Heart right ventricle (tissue), 16 donors: ENCODE measurements around the gene CHMP5. TPM values are rescaled to one million over a fixed set of nuclear protein-coding genes. Genes with fewer than 3 reads are reported as not detected.

Experiments used
- ATAC-seq, 8 donors: fragments of 200-7000 bp; cut with Tn5 transposase; one replicate each; pipeline ENCODE4 v1.9.1; 2020; ENCODE audit warnings: mild to moderate bottlenecking in 8 of 8, moderate library complexity in 8 of 8, moderate number of reproducible peaks in 1 of 8
- DNase-seq, 2 donors: peaks; one replicate each; pipeline ENCODE4 v3.0.0-alpha.2; 2020
- H3K27ac ChIP-seq, 10 donors: fragments of 200-600 bp; sonication (generic) in 2 of 10; one replicate each; pipeline versions ENCODE4 v1.5.0 to v1.8.0; 2020 to 2022; ENCODE audit warnings: mild to moderate bottlenecking in 3 of 10
- H3K27me3 ChIP-seq, 7 donors: fragments of 200-600 bp; one replicate each; pipeline ENCODE4 v1.8.0; 2021 to 2022; ENCODE audit warnings: mild to moderate bottlenecking in 2 of 7
- H3K36me3 ChIP-seq, 9 donors: fragments of 200-600 bp; sonication (generic) in 1 of 9; one replicate each; pipeline versions ENCODE4 v1.5.0 to v1.8.0; 2020 to 2022; ENCODE audit warnings: mild to moderate bottlenecking in 2 of 9
- H3K4me1 ChIP-seq, 9 donors: fragments of 200-600 bp; sonication (generic) in 1 of 9; one replicate each; pipeline versions ENCODE4 v1.5.0 to v1.8.0; 2020 to 2022; ENCODE audit warnings: mild to moderate bottlenecking in 4 of 9
- H3K4me3 ChIP-seq, 10 donors: fragments of 200-600 bp; sonication (generic) in 2 of 10; one replicate each; pipeline versions ENCODE4 v1.5.0 to v1.8.0; 2020 to 2022; ENCODE audit warnings: mild to moderate bottlenecking in 7 of 10, moderate library complexity in 2 of 10
- H3K9me3 ChIP-seq, 11 donors: fragments of 200-600 bp in 10 of 11; sonication (generic) in 2 of 11; one replicate each; pipeline versions ENCODE4 v1.5.0 to v1.8.0; 2013 to 2022; ENCODE audit warnings: mild to moderate bottlenecking in 2 of 11, control low read depth in 1 of 11, moderate library complexity in 1 of 11
- CTCF ChIP-seq, 9 donors: fragments of 200-600 bp; sonication (generic) in 2 of 9; IDR thresholded peaks; one replicate each; pipeline versions ENCODE4 v1.5.0 to v1.8.0; 2021 to 2022; ENCODE audit warnings: antibody characterized with exemption in 9 of 9, mild to moderate bottlenecking in 5 of 9, moderate library complexity in 1 of 9
- WGBS, 2 donors: extraction: QIAGEN DNeasy Blood & Tissue Kit; methylation state at CpG; one replicate each; pipeline ENCODE4 v1.1.7; 2013; ENCODE audit warnings: inconsistent platforms in 1 of 2; 5-methylcytosine and 5-hydroxymethylcytosine counted together
- intact Hi-C, 10 donors: fragments of 100-400 bp; cut with DNase I; formaldehyde crosslinking; loops; one replicate each; pipeline versions ENCODE4 v1.11.1 to v1.14.2; 2022
- polyA plus RNA-seq, 2 donors: library from polyadenylated mRNA; stranded (reverse); fragments of 200-250 nt; gene quantifications; one replicate each; pipeline ENCODE4 v1.2.3, GENCODE V29; 2013
- total RNA-seq, 10 donors: library from RNA; stranded (reverse); fragmentation: NEBNext Ultra II Directional in 3 of 10; extraction: Animal tissue kit (Norgen Biotek cat#: 25700) in 3 of 10; gene quantifications; one replicate each; pipeline versions ENCODE4 v1.2.1 to v1.2.4, GENCODE V29; 2021 to 2023
- donor health status: Arrhythmogenic right ventricular cardiomyopathy.
- donor health status: ischemic (EF 13 %, LVEDD 7.1; RV severe dilation, severe dysfunction).
- donor health status: healthy with polysubstance abuse.
- donor health status: DM: no; HTN: yes; CAD: no.
- donor health status: DM: no; HTN: no; CAD: no.
- donor health status: ischemic (EF 25% LVEDD 6.9; RV normal size, moderate dysfunction).
- donor health status: ischemic (EF 25% LVEDD 5.7; RV mildly dilated, moderate dysfunction).
- donor health status: healthy.
- donor health status: DM: yes; HTN: yes; CAD: no.
- donor health status: Ischemic cardiomyopathy.
- donor health status: ischemic (EF 35%, LVEDD 5.7; RV mildly dilated, moderate dysfunction).
- donor health status: nonischemic (EF 11% LVEDD 7.7; RV severe dilation, severe dysfunction).
- donor health status: DM: yes; HTN: yes; CAD: no.
- donor health status: PGD.
- donor health status: ischemic (EF 29% LVEDD 5.4; RV normal size, mild dysfunction).
- donor health status: nonischemic (EF 23%, LVEDD 6.1; RV moderate dilation, normal function).

CHMP5 gene
- total and polyA plus RNA-seq, 12 donors: 24.1 to 57.2 (median 53.5) TPM

GRCh38 chr9:33273972-33274328 lies 9.1 kb downstream of the CHMP5 start:
- no peak for TF ChIP-seq CTCF (IDR thresholded peaks at IDR 0.05)
- peaks cover 3 to 100% (median 79%) of the 10 kb centered on the region in 9 donors for H3K36me3 ChIP-seq
- H3K27me3 ChIP-seq: no peaks in the 10 kb centered on the region
- WGBS, 2 donors: 69 to 98% methylated on average over 2 of the region's 2 CpGs
- DNase-seq (no peak), ATAC-seq (no peak)
- H3K9me3 ChIP-seq: no peaks in the 10 kb centered on the region
- H3K27ac ChIP-seq: no peak overlapping the region
- H3K4me3 ChIP-seq: no peak overlapping the region
- no peaks in the 10 kb centered on the region for H3K4me1 ChIP-seq
- intact Hi-C loops: loop anchor here in 2 of 10 donors (10.0 kb wide), 2 partner anchors 61 to 71 kb away; no protein-coding TSS in a partner anchor

- Histone ChIP-seq H3K27ac (no peak overlapping the region), H3K36me3 (peaks cover 0 to 100% (median 82%) of the 10 kb centered on the region in 9 donors), H3K4me1 (no peaks in the 10 kb centered on the region), H3K27me3 (no peaks in the 10 kb centered on the region), H3K9me3 (no peaks in the 10 kb centered on the region), H3K4me3 (no peak overlapping the region)
- 96 to 97% methylated on average over 4 of the region's 4 CpGs for WGBS, 2 donors
- DNase-seq: no peak
- no peak for TF ChIP-seq CTCF (IDR thresholded peaks at IDR 0.05)
- intact Hi-C loops: loop anchor here in 2 of 10 donors (10.0 kb wide), 2 partner anchors 57 to 67 kb away; no protein-coding TSS in a partner anchor
- ATAC-seq: no peak
Measured at GRCh38 chr9:33277484-33277883, 12.6 kb downstream of the CHMP5 start.

- no peak for TF ChIP-seq CTCF (IDR thresholded peaks at IDR 0.05)
- Histone ChIP-seq H3K4me1 (peaks cover 0 to 18% (median 12%) of the 10 kb centered on the region in 9 donors), H3K36me3 (peaks cover 0 to 60% (median 19%) of the 10 kb centered on the region in 9 donors), H3K27ac (no peak overlapping the region), H3K4me3 (no peak overlapping the region), H3K27me3 (no peaks in the 10 kb centered on the region), H3K9me3 (no peaks in the 10 kb centered on the region)
- no peak for ATAC-seq
- intact Hi-C loops: loop anchor here in 7 of 10 donors (5.0 to 10.0 kb wide), 4 partner anchors 132 to 187 kb away; partner anchors contain the start of gene NOL6 (in 1 of the 7)
- no peak for DNase-seq
- 89 to 95% methylated on average over 5 of the region's 5 CpGs for WGBS, 2 donors
Measured at GRCh38 chr9:33285502-33285901, 20.7 kb downstream of the CHMP5 start.

GRCh38 chr9:33287087-33287490 lies 22.2 kb downstream of the CHMP5 start:
- H3K27me3 ChIP-seq: no peaks in the 10 kb centered on the region
- ATAC-seq (no peak), DNase-seq (peak in 1 of 2 donors; percentile 34)
- intact Hi-C loops: loop anchor here in 7 of 10 donors (5.0 to 10.0 kb wide), 4 partner anchors 130 to 185 kb away; partner anchors contain the start of gene NOL6 (in 1 of the 7)
- peaks cover 0 to 31% (median 26%) of the 10 kb centered on the region in 9 donors for H3K4me1 ChIP-seq
- WGBS, 2 donors: 59 to 61% methylated on average over 4 of the region's 4 CpGs
- H3K27ac ChIP-seq: peak overlapping the region in 7 of 10 donors; percentile 3 to 35 (median 24)
- no peak overlapping the region for H3K4me3 ChIP-seq
- no peaks in the 10 kb centered on the region for H3K9me3 ChIP-seq
- H3K36me3 ChIP-seq: peaks cover 0 to 49% (median 8%) of the 10 kb centered on the region in 9 donors
- peak; percentile 31 to 76 (median 67) for TF ChIP-seq CTCF (IDR thresholded peaks at IDR 0.05)
